B cell (primary cell): ENCODE measurements around the gene PEAK1.

Experiments used
- EZH2 ChIP-seq: IDR thresholded peaks from 2 replicates; pipeline ENCODE4 v1.6.1; 2012; ENCODE audit warnings: borderline replicate concordance, low read depth, mild to moderate bottlenecking, moderate library complexity, low read length; ENCODE audit not compliant: insufficient read depth, poor library complexity, severe bottlenecking
- TF ChIP-seq, protein P1 (sequence below): fragments of 200-600 bp; IDR thresholded peaks from one replicate; pipeline ENCODE4 v1.8.0; 2022; ENCODE audit warnings: antibody characterized with exemption, mild to moderate bottlenecking

DNA sequence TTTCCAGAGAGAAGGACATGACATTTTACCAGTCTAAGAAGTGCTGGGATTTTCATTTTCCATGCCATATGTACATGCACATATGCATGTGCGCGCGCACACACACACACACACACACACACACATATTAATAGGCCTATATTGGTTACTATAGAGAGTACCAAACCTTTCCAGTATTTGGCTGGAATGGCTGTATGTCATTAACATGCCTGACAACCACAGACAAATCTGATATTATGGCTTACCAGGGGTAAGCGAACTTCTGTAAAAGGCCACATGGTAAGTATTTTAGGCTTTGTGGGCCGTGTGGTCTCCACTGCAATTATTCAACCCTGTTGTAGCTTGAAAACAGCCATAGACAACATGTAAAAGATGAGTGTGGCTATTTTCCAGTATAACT is 251.8 kb downstream of the PEAK1 start:
- TF ChIP-seq, protein P1, sequence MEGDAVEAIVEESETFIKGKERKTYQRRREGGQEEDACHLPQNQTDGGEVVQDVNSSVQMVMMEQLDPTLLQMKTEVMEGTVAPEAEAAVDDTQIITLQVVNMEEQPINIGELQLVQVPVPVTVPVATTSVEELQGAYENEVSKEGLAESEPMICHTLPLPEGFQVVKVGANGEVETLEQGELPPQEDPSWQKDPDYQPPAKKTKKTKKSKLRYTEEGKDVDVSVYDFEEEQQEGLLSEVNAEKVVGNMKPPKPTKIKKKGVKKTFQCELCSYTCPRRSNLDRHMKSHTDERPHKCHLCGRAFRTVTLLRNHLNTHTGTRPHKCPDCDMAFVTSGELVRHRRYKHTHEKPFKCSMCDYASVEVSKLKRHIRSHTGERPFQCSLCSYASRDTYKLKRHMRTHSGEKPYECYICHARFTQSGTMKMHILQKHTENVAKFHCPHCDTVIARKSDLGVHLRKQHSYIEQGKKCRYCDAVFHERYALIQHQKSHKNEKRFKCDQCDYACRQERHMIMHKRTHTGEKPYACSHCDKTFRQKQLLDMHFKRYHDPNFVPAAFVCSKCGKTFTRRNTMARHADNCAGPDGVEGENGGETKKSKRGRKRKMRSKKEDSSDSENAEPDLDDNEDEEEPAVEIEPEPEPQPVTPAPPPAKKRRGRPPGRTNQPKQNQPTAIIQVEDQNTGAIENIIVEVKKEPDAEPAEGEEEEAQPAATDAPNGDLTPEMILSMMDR: no peak
- no peak for TF ChIP-seq EZH2
